Hepatocyte (in vitro differentiated cells): ENCODE measurements around the gene IKZF1. TPM values are rescaled to one million over a fixed set of nuclear protein-coding genes. Genes with fewer than 3 reads are reported as not detected.

Experiments
- DNase-seq: peaks from one replicate; pipeline ENCODE4 v3.0.0-alpha.2; 2016; ENCODE audit warnings: low spot score
- H2AFZ ChIP-seq: fragments of 200-600 bp; sonication (generic); 2 replicates; pipeline ENCODE4 v1.6.0; 2016; ENCODE audit warnings: antibody characterized with exemption, mild to moderate bottlenecking
- H3K27ac ChIP-seq: fragments of 200-600 bp; sonication (generic); 2 replicates; pipeline ENCODE4 v1.5.1; 2016; ENCODE audit warnings: mild to moderate bottlenecking
- H3K27me3 ChIP-seq: fragments of 200-600 bp; sonication (generic); 2 replicates; pipeline ENCODE4 v1.6.1; 2016
- H3K36me3 ChIP-seq: fragments of 200-600 bp; sonication (generic); replicated peaks from 2 replicates; pipeline ENCODE4 v1.5.1; 2016; ENCODE audit warnings: low read depth; ENCODE audit not compliant: insufficient read depth
- H3K4me1 ChIP-seq: fragments of 200-600 bp; sonication (generic); 2 replicates; pipeline ENCODE4 v1.5.1; 2016; ENCODE audit warnings: mild to moderate bottlenecking, moderate library complexity; ENCODE audit not compliant: insufficient read depth
- H3K4me2 ChIP-seq: fragments of 200-600 bp; sonication (generic); 2 replicates; pipeline ENCODE4 v1.6.0; 2016
- H3K4me3 ChIP-seq: fragments of 200-600 bp; sonication (generic); 2 replicates; pipeline ENCODE4 v1.5.1; 2016; ENCODE audit warnings: mild to moderate bottlenecking
- H3K79me2 ChIP-seq: fragments of 200-600 bp; sonication (generic); 2 replicates; pipeline ENCODE4 v1.6.0; 2017; ENCODE audit warnings: mild to moderate bottlenecking
- H3K9me2 ChIP-seq: fragments of 200-600 bp; sonication (generic); replicated peaks from 2 replicates; pipeline ENCODE4 v1.6.0; 2017; ENCODE audit warnings: mild to moderate bottlenecking; ENCODE audit not compliant: insufficient read depth
- H3K9me3 ChIP-seq: fragments of 200-600 bp; sonication (generic); 2 replicates; pipeline ENCODE4 v1.5.1; 2016; ENCODE audit warnings: low read depth, mild to moderate bottlenecking
- H4K20me1 ChIP-seq: fragments of 200-600 bp; sonication (generic); 2 replicates; pipeline ENCODE4 v1.6.0; 2016; ENCODE audit warnings: mild to moderate bottlenecking; ENCODE audit not compliant: insufficient read depth, poor library complexity, severe bottlenecking
- EZH2 ChIP-seq: fragments of 200-600 bp; sonication (generic); IDR thresholded peaks from 2 replicates; pipeline ENCODE4 v1.6.1; 2016; ENCODE audit warnings: antibody characterized with exemption, mild to moderate bottlenecking, borderline replicate concordance
- EZH2phosphoT487 ChIP-seq: fragments of 200-600 bp; sonication (generic); IDR thresholded peaks from one replicate; pipeline ENCODE4 v1.6.1; 2018; ENCODE audit warnings: antibody characterized with exemption, mild to moderate bottlenecking, low read depth, moderate library complexity; ENCODE audit not compliant: unreplicated experiment, severe bottlenecking
- WGBS: methylation state at CpG from one replicate; pipeline ENCODE4 v1.1.6; 2016; ENCODE audit warnings: low lambda C conversion rate; ENCODE audit errors: missing lambda C conversion rate; 5-methylcytosine and 5-hydroxymethylcytosine counted together
- polyA plus RNA-seq: library from polyadenylated mRNA; unstranded; fragments of >200 nt; fragmentation: Nextera tagmentation; extraction: Ambion mirVana; gene quantifications from 2 replicates; pipeline ENCODE4 v1.2.1, GENCODE V29; 2016
- total RNA-seq: library from RNA; depleted of rRNA; stranded (reverse); fragments of >200 nt; gene quantifications from 2 replicates; pipeline ENCODE4 v1.2.3, GENCODE V29; 2014
- TF ChIP-seq, protein P1 (sequence below): fragments of 200-600 bp; sonication (generic); IDR thresholded peaks from 2 replicates; pipeline ENCODE4 v1.5.1; 2016; ENCODE audit warnings: antibody characterized with exemption, mild to moderate bottlenecking; ENCODE audit not compliant: poor library complexity

IKZF1 gene
- total and polyA plus RNA-seq, 2 experiments from 2014 or later: 0.16 to 0.47 TPM

DNA sequence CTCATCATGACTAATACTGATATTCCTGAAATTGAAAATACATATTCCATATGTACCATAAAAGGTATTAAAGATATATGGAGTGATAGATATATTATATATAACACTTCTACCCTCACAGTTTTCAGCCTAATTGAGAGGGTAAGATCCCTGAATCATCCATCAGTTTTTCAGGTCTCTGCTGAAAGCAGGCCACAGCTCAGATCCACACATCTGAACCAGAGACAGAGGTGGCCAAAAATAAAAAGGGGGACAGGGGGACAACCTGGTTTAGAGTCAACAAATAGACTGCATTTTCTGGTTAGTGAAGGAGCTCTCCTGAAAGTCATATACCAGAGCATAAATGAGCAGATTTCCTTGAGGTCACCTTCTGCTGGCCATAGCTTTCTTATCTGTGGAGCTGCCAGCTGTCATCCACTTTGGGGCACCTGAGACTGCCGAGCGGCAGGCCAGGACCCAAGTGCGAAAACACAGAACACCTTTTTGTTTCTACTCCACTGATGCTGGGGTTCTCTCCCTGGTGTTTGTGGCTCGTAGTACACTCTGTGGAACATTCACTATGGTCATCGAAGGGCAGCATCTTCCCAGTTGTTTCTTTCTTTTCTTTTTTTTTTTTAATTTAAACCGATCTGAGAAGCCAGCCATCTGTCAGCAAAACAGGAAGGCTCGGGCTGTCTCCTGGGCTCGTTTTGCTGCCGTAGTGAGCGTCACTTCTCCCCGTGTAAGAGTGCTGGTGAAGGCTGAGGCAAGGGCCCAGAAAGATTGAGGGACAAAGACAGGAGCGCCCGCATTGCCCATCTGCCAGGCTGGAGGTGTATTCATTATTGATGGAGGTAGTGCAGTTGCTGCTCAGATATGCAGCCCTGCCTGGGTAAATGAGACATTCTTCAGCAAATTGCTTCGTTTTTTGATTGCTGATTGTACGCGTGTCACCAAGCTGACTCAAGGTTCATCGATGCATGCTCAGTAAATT lies 13.5 kb downstream of the IKZF1 start:
- 92% methylated on average over 17 of the region's 17 CpGs for WGBS
- no peak for TF ChIP-seq EZH2phosphoT487
- TF ChIP-seq EZH2: no peak
- TF ChIP-seq, protein P1, sequence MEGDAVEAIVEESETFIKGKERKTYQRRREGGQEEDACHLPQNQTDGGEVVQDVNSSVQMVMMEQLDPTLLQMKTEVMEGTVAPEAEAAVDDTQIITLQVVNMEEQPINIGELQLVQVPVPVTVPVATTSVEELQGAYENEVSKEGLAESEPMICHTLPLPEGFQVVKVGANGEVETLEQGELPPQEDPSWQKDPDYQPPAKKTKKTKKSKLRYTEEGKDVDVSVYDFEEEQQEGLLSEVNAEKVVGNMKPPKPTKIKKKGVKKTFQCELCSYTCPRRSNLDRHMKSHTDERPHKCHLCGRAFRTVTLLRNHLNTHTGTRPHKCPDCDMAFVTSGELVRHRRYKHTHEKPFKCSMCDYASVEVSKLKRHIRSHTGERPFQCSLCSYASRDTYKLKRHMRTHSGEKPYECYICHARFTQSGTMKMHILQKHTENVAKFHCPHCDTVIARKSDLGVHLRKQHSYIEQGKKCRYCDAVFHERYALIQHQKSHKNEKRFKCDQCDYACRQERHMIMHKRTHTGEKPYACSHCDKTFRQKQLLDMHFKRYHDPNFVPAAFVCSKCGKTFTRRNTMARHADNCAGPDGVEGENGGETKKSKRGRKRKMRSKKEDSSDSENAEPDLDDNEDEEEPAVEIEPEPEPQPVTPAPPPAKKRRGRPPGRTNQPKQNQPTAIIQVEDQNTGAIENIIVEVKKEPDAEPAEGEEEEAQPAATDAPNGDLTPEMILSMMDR: no peak
- Histone ChIP-seq H3K36me3 (no peaks in the 10 kb centered on the region), H3K27ac (no peak overlapping the region), H3K79me2 (no peaks in the 10 kb centered on the region), H3K9me3 (no peaks in the 10 kb centered on the region), H3K4me1 (no peaks in the 10 kb centered on the region), H4K20me1 (no peaks in the 10 kb centered on the region), H3K4me2 (no peak overlapping the region), H2AFZ (no peak overlapping the region), H3K4me3 (no peak overlapping the region), H3K9me2 (no peaks in the 10 kb centered on the region), H3K27me3 (peaks cover 20% of the 10 kb centered on the region)
- no peak for DNase-seq

DNA sequence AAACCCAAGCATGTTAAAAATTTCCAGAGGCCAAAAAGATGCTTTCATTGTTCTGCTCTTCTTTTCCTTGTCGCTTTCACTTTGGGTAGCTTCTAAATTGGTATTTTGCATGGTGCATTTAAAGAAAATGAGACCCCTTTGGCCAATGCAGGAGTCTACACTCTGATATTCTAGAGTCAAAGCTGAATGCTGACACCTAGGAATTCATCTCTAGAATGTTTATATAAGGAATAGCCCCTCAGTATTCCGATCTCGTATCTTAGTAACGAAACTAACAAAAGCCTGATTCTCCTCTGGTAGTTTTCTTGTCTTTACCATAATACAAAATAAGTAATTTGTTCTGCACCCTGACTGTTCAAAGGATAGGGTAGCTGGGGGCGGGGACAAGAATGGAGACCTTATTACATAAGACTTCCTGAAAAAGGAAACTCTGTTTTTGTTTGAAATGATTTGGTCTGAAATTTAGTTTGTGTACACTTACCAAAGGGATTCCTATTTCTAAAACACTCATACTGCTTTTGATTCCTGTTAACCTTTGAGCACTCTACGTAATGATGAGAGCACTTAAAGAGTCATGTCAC lies 17.1 kb downstream of the IKZF1 start:
- Histone ChIP-seq H3K36me3 (no peaks in the 10 kb centered on the region), H3K27me3 (peaks cover 6% of the 10 kb centered on the region), H3K4me3 (no peak overlapping the region), H3K4me1 (no peaks in the 10 kb centered on the region), H3K9me3 (no peaks in the 10 kb centered on the region), H3K27ac (no peak overlapping the region), H3K4me2 (no peak overlapping the region), H3K79me2 (no peaks in the 10 kb centered on the region), H4K20me1 (no peaks in the 10 kb centered on the region), H2AFZ (no peak overlapping the region), H3K9me2 (no peaks in the 10 kb centered on the region)
- DNase-seq: no peak
- TF ChIP-seq EZH2: no peak
- no peak for TF ChIP-seq EZH2phosphoT487
- TF ChIP-seq, protein P1: no peak
- 81% methylated on average over 6 of the region's 6 CpGs for WGBS

DNA sequence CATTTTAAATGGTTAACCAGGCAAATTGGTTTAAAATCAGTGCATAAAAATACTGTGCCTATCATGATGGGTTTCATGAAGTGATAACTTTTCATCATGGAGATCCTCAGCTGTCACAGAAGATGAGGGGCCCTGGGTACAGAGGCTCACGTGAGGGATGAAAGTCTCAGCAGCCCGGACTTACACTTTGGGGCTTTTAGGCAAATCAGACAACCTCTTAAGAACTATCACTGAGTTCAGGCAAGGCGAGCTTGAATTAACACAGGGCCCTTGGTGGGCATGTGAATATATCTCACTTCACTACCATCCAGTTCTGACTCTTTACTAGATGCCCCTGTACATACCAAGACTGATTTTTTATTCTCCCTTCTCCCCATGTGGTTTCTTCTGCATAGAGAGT lies 19.6 kb downstream of the IKZF1 start:
- Histone ChIP-seq H3K9me3 (no peaks in the 10 kb centered on the region), H3K4me1 (no peaks in the 10 kb centered on the region), H3K4me2 (no peak overlapping the region), H3K27me3 (peaks cover 3% of the 10 kb centered on the region), H3K36me3 (no peaks in the 10 kb centered on the region), H4K20me1 (no peaks in the 10 kb centered on the region), H3K9me2 (no peaks in the 10 kb centered on the region), H2AFZ (no peak overlapping the region), H3K4me3 (no peak overlapping the region), H3K27ac (no peak overlapping the region), H3K79me2 (no peaks in the 10 kb centered on the region)
- no peak for DNase-seq
- TF ChIP-seq, protein P1: no peak
- no peak for TF ChIP-seq EZH2
- TF ChIP-seq EZH2phosphoT487: no peak
- WGBS: 72% methylated on average over 3 of the region's 3 CpGs
